HFF-Myc (cell line): ENCODE data around the gene DPYSL3.

Source experiments
- DNase-seq: peaks from one replicate; pipeline ENCODE4 v3.0.0-alpha.2; 2011; ENCODE audit warnings: low read depth; ENCODE audit errors: extremely low read depth
- H3K4me3 ChIP-seq: replicated peaks from 2 replicates; pipeline ENCODE4 v1.5.1; 2011; ENCODE audit warnings: low read depth, mild to moderate bottlenecking, control low read depth, low read length
- TF ChIP-seq, protein P1 (sequence below): IDR thresholded peaks from 2 replicates; pipeline ENCODE4 v1.5.1; 2012; ENCODE audit warnings: mild to moderate bottlenecking, low read depth, low read length, control low read depth; ENCODE audit errors: missing control alignments

The DPYSL3 gene

DNA sequence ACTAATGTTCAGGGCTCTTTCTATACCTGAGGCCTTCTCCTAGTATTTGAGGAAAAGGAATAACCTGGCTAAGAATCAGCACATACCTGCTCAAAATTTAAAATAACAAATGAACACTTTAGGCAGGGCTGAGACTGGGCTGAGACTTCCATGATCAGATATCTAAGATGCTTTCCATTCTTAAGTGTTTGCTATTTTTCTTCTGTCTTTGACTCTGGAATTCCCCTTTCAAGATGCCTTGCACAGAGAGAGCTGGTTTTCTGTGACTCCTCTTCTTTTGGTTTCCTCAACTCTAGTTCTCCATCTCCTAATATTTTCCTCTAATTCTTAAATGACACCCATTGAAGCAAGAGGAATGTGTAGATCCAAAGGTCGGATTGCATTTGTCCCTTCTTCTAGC is 61.1 kb downstream of the DPYSL3 start:
- DNase-seq, result no peak
- no peak overlapping the region for H3K4me3 ChIP-seq
- TF ChIP-seq, protein P1, sequence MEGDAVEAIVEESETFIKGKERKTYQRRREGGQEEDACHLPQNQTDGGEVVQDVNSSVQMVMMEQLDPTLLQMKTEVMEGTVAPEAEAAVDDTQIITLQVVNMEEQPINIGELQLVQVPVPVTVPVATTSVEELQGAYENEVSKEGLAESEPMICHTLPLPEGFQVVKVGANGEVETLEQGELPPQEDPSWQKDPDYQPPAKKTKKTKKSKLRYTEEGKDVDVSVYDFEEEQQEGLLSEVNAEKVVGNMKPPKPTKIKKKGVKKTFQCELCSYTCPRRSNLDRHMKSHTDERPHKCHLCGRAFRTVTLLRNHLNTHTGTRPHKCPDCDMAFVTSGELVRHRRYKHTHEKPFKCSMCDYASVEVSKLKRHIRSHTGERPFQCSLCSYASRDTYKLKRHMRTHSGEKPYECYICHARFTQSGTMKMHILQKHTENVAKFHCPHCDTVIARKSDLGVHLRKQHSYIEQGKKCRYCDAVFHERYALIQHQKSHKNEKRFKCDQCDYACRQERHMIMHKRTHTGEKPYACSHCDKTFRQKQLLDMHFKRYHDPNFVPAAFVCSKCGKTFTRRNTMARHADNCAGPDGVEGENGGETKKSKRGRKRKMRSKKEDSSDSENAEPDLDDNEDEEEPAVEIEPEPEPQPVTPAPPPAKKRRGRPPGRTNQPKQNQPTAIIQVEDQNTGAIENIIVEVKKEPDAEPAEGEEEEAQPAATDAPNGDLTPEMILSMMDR, result no peak

DNA sequence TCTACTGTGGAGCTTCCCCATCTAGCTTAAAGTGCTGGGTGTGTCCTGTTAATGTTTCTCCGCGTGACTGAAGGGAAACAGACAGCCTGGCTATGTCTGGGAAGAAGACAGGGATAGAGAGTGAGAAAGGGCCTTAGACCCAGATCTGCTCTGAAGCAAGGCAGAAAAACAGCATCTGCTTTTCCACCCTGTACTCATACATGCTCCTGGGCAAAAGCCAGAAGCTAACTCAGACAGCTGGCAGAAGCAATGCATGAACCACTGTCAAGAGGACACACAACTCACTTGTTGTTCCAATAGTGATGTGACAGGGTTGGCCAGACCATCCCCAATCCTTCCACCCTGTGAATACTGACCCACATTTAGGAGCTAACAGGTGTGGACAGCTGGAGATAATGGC is 63.3 kb downstream of the DPYSL3 start:
- no peak for DNase-seq
- no peak overlapping the region for H3K4me3 ChIP-seq
- TF ChIP-seq, protein P1, result no peak

DNA sequence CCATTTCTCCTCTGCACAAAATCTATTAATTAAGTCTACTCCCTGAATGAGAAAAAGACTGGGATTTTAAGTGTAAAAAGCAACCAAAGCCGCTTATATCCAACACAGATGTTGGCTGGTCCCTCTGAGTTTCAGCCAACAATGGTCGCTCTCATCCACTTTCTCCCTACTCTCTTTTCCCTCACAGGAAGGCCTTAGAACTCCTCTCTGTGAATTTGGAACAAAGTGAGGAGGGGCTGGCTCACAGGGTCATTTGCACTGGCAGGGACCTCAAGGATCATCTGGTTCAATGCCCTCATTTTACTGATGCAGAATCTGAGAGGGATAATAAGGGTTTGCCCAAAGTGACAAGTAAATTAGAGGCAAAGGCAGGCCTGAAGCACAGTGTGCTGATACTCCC is 64.0 kb downstream of the DPYSL3 start:
- no peak for DNase-seq
- TF ChIP-seq, protein P1, result no peak
- H3K4me3 ChIP-seq, result no peak overlapping the region

DNA sequence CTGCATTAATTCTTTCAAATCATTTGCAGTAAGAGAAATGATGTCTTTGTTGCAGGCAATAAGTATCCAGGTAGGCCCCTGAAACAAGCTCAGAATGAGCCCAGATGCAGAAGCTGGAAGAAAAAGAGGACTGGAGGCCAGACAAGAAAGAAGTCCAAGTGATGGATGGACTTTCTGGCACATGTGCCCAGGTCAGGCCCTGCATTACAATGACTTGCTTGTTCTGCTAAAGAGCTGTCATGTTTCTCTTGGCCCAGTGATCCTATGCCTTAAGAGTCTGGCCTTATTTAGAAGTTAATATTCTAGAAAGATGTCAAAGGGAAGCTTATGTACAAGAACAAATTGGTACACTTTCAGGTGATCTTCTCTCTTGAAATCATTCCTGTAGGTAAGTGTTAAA is 64.8 kb downstream of the DPYSL3 start:
- TF ChIP-seq, protein P1, result no peak
- no peak for DNase-seq
- no peak overlapping the region for H3K4me3 ChIP-seq

DNA sequence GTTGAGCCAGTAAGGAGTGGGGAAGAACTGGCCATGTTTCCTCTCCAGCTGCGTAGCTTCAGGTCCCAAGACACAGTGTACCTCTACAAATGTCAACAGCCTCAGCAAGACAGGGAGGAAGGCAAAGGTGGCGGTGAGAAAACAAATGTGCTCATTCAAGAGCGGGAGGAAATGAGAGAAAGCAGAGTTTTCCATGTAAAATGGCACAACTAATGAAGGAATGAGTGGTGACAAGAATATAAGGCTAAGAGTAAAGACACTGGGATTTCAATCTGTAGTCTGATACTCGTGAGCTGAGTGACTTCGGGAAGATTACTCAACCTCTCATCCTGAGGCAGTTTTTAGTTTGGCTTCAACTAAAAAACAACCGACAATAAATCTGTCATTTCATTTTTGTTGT is 67.6 kb downstream of the DPYSL3 start:
- TF ChIP-seq, protein P1, result no peak
- no peak for DNase-seq
- no peak overlapping the region for H3K4me3 ChIP-seq

DNA sequence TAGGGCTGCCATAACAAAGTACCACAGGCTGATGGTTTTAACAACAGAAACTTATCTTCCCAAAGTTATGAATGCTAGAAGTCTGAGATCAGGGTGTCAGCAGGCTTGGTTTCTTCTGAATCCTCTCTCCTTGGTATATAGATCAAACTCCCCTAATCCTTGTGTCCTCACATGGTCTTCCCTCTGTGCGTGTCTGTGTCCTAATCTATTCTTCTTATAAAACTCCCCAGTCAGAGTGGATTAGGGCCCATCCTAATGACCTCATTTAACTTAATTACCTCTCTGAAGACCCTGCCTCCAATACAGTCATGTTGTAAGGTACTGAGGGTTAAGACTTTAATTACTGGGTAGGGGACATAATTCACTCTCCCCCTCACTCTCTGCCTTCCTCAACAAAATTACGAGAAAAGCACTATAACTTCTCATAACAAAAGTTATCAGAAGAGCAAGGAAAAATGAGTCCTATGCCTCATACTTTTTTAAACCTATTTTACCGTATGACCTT is 68.6 kb downstream of the DPYSL3 start:
- TF ChIP-seq, protein P1, result no peak

DNA sequence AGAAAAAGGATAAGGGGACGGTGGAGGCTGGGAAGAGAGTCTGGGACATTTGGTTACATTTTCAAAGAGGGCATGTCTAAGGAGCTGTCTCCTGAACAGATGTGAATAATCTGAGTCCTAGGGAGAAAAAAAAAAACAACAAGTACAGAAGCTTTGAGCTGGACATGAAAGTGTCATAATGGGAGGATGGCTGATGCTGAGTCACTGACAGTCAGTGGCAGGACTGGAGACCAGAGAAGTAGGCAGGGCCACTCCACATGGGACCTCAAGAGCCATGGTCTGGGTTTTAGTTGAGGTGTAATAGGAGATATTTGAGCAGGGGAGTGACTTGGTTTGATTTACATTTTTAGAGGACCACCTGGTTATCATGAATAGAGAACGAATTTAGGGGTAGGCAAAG is 70.6 kb downstream of the DPYSL3 start:
- DNase-seq, result no peak
- TF ChIP-seq, protein P1, result no peak

More for the DNA sequence above, 68.6 kb downstream of the DPYSL3 start:
- H3K4me3 ChIP-seq, result no peak overlapping the region
- no peak for DNase-seq

More for the DNA sequence above, 70.6 kb downstream of the DPYSL3 start:
- H3K4me3 ChIP-seq, result no peak overlapping the region
